OCI-LY1 (cell line): Measurements from ENCODE around the gene SEPTIN5.

ENCODE experiments used
- EZH2 ChIP-seq: fragments of 200-600 bp; sonication (generic), shearing (Covaris generic); IDR thresholded peaks from 2 replicates; pipeline ENCODE4 v1.8.0; 2017; ENCODE audit warnings: borderline replicate concordance, mixed run types, mild to moderate bottlenecking, antibody characterized with exemption, low read length, moderate library complexity, mixed read lengths
- TF ChIP-seq, protein P1 (sequence below): fragments of 200-600 bp; sonication (generic), shearing (Covaris generic); IDR thresholded peaks from 2 replicates; pipeline ENCODE4 v1.5.1; 2017; ENCODE audit warnings: mild to moderate bottlenecking, antibody characterized with exemption, low read length, moderate library complexity, mixed read lengths

DNA sequence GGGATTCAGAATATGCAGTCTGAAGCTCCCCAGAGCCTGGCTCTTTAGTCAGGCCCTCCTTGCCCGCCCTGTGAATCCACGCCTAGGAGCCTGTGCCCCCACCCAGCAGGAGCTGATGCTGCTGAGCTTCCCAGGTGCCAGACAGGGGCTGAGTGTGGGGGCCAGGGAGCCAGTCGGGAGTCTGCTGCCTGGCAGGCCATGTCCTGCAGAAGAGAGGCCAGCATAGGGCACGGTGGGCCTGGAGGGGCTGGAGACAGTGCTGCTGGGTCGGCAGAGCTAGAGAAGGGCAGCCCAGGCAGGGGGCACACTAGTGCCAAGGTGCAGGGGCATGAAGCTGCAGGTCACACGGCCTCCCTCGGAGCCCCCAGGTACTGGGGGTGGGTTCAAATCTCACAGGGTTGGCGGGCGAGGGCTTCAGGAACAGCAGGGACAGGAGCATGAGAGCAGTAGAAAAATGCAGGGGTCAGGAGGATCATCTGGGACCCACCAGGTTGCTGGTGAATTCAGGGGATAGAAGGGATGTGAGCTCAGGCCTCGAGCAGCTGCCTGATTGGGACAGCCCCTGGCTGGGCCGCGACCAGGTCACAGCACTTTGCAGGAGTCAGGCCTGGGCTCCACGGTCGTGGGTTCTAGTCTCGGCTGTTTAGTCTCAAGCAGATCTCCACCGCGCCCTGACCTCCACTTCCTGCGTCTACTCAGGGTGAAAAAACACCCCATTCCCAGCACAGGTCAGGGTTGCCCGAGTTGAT is 4.1 kb upstream of the SEPTIN5 start:
- TF ChIP-seq, protein P1, sequence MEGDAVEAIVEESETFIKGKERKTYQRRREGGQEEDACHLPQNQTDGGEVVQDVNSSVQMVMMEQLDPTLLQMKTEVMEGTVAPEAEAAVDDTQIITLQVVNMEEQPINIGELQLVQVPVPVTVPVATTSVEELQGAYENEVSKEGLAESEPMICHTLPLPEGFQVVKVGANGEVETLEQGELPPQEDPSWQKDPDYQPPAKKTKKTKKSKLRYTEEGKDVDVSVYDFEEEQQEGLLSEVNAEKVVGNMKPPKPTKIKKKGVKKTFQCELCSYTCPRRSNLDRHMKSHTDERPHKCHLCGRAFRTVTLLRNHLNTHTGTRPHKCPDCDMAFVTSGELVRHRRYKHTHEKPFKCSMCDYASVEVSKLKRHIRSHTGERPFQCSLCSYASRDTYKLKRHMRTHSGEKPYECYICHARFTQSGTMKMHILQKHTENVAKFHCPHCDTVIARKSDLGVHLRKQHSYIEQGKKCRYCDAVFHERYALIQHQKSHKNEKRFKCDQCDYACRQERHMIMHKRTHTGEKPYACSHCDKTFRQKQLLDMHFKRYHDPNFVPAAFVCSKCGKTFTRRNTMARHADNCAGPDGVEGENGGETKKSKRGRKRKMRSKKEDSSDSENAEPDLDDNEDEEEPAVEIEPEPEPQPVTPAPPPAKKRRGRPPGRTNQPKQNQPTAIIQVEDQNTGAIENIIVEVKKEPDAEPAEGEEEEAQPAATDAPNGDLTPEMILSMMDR: no peak
- no peak for TF ChIP-seq EZH2
